Measurements from ENCODE around the gene TRMT5.

The TRMT5 gene

DNA sequence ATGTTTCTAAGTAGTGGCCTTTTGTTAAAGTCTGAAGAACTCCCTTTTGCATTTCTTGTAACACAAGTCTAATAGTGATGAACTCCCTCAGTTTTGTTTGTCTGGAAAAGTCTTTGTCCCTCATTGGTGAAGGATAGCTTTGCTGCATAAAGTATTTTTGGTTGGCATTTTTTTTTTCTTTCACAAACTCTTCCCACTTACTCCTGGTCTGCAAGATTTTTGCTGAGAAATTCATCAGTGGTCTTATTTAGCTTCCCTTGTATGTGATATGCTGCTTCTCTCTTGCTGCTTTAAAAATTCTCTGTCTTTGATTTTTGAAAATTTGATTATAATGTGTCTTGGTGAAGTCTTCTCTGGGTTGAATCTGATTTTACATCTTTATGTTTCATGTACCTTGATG, 22.7 kb downstream of the TRMT5 start:
- no peak for DNase-seq

DNA sequence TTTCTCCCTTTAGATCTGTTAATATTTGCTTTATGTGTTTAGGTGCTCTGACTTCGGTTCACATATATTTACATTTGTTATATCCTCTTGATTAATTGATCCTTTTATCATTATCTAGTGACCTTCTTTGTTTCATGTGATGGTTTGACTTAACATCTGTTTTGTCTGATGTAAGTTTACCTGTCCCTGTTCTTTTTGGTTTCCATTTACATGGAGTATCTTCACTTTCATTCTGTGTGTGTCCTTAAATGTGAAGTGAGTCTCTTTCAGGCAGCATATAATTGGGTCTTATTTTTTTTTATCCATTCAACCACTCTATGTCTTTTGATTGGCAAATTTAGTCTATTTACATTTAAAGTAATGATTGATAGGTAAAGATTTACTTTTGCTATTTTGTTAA, 24.2 kb downstream of the TRMT5 start:
- no peak for DNase-seq

DNA sequence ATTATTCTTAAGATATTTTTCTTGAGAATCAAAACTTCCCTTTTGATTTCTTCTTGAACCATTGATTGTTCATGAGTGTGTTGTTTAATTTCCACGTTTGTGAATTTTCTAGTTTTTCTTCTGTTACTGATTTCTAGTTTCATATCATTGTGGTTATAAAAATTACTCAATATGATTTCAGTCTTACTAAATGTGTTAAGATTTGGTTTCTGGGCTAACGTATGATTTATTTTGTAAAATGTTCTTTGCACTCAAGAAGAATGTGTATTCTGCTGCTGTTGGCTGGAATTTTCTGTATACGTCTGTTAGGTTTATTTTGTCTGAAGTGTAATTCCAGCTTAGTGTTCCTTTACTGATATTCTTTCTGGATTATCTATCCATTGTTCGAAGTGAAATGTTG, 24.7 kb downstream of the TRMT5 start:
- no peak for DNase-seq

DNA sequence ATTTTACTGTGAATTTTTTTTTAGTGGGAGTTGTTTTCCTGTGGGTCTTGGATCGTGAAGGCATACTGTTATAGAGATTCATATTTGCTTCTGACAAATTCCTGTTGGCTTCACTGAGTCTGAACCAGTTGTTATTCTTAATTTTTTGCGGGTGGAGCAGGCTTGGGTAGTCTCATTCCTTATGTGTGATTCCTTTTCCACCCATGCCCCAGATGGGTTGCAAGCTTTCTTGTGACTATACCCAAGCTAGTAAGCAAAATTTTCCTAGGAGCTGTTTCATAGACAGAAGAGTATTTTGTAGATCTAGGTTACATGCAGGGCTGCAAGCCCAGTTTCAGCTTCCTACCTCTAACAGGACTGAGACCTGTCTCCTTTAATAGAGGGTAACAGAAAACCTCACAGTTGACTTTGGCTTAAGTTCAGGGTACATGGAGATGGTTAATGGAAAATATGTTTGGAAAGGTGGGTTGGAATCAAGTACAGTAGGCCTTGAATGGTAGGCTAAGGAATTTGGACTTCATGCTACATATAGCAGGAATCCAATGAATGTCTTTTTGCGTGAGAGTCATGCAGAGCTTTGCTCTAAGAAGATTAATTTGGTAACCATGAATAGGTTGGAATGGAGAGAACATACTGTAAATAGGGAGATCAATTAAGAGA, 29.0 kb downstream of the TRMT5 start:
- DNase-seq, result no peak

DNA sequence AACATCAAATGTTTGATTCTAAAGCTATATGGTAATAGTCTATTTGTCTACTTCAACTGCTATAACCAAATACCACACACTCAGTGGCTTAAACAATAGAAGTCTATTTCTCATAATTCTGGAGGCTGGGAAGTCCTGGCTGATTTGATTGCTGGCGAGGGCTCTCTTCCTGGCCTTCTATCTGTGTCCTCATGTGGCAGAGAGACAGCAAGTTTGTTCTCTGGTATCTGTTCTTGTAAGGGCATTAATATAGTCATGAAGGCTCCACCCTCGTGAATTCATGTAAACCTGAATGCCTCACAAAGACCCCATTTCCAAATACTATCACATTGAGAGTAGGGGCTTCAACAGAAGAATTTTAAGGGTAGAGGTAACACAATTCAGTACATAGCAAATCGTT, 34.1 kb downstream of the TRMT5 start:
- DNase-seq, result no peak

DNA sequence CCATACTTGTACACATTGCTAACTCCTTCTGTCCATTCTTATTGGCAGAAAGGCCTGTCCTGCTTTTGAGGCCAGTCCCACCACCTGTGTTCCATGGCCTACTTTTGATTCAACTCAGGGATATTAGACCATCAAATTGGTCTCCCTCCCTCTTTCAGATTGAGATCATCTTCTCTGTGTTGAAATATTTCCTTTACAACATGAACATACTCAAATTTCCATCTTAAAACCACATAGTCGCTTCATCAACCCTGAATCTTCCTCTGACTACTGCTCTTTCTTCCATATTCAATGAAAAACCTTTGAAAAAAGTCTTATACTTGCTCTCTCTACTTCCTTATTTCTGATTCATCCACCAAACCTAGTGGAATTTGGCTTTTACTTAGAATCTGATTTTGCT, 34.9 kb downstream of the TRMT5 start:
- no peak for DNase-seq

DNA sequence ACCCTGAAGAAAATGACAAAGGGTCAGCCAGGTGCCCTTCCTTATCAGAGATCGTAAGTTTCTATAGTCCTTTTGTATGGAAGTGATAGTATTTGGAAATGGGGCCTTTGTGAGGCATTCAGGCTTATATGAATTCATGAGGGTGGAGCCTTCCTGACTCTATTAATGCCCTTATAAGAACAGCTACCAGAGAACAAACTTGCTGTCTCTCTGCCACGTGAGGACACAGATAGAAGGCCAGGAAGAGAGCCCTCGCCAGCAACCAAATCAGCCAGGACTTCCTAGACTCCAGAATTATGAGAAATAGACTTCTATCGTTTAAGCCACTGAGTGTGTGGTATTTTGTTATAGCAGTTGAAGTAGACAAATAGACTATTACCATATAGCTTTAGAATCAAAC, 36.7 kb downstream of the TRMT5 start:
- DNase-seq, result no peak

DNA sequence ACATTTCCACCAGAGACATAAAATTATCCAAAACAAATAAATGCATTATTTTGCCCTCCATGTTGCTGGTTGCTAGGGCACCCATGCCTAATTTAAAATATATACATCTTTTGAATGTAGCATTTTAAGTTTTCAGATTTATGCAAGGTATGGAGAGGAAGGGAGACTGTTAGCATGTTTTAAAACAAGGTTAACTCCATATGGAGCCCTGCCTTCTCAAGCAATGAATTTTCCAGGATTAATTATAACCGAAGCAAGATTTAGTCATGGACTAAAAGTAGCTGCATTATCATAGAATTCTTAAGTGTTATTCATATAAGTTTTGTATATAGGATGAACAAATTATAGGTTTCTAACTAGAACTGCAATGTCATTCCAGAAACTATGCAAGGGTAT, 37.2 kb downstream of the TRMT5 start:
- no peak for DNase-seq

DNA sequence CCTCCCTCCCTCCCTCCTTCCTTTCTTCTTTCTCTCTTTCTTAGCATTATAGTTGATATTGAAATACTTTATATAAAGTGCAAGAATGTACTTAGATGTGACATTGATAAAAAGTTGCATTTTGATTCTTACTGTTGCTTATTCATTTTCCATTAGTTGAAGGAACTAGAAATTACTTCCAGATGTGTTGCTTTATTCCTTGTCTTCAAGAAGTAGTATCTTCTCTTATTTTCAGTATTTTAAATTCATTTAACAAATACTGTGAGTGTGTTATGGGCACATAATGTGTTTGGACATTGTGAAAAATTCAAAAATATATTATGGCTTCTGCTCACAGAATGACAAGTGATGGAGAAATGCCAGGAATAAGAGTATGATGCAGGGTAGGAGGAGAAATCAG, 45.6 kb downstream of the TRMT5 start:
- DNase-seq, result no peak

DNA sequence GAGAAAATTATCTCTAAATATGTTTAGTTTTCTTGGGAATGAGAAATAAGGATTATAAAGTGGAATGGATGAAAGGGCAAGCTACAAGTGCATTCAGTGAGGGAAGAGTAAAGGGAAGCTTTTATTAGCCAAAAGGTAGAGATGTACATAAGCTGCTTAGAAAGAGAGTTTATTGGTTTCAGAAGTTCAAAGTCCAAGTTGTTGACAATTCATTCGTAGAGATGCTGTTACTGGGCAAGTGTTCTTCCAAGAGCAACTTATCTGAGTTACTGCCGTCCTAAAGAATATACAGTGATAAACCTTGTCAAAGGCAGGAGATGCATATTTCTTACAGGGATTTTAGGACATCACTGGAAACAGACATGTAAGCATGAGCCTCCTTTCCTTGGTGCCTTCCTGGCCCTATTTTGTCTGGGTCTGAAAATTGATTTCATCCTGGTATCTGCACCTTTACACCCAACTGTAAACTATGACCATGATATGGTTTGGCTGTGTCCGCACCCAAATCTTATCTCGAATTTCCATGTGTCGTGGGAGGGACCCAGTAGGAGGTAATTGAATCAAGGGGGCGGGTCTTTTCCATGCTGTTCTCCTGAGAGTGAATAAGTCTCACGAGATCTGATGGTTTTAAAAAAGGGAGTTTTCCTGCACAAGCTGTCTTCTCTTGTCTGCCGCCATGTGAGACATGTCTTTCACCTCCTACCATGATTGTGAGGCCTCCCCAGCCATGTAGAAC, 46.8 kb downstream of the TRMT5 start:
- no peak for DNase-seq

DNA sequence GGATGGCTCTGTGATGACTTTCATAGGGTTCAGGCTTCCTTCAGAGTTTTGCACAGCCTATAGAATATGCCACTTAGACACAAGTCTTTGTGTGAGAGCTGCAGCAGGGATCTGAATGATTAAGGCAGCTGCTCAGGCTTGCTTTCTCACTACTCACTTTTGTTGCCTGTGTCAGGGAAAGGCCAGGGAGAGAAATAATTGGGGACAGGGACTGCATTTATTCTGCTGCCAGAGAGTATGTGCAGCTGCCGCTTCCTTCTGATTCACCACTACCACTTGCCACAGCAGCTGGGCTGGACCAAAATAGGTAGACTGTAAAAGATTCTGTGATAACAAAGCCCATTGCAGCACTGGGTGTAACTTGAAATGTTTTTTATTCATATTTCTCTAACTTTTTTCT, 49.7 kb downstream of the TRMT5 start:
- no peak for DNase-seq

DNA sequence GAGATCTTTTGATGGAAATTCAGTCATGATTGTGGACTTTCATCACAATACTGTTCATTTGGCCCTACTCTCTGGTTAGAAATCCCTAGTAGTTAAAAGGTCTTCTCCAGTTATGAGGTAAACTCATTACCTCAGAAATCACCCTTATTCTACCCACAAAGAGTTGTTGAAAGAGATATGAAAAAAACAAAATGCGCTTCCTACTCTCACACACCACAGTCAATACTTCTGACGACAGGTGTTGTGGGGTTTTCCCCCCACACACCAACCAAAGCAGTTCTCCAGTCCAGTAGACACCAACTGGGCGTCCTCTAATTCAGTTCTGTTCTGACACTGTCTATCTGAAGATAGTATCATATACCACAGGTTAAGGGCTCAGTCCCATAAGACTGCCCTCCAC, 54.9 kb downstream of the TRMT5 start:
- no peak for DNase-seq

DNA sequence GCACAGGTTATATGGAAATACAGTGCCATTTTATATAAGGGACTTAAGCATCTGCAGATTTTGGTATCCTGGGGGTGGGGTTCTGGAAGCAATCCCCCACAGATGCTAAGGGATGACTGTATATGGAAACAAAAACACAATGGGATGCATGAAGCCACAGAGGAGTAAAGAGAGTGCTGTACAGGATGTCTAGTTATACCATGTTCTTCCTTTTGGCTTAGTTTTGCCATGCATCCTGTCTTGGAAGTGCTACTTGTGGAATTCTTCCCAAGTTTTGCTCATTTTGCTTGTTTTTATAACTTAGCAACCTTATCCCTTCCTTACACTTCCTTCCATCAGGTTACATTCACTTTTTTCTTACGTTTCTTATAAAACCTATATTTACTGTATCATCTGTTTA, 55.6 kb downstream of the TRMT5 start:
- DNase-seq, result no peak

DNA sequence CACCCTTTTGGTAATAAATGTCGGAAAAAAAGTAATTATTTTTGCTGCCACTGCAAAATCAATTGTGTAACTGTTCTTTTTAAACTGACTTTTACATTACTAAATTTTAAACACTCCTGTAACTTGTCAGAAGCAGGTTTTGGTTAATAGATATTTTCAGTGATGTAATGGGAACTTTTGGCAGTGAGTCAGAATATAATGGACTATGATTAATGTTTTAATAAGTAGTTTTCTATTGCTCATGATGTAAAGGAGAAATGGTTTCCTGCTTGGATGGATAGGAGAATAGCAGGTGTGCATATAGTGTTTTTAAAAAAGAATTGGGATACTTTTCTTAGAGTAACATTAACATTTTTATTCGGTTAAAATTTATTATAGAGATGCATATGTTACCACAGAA, 58.8 kb downstream of the TRMT5 start:
- DNase-seq, result no peak
